ENCODE measurements around the gene MSI2.

DNA sequence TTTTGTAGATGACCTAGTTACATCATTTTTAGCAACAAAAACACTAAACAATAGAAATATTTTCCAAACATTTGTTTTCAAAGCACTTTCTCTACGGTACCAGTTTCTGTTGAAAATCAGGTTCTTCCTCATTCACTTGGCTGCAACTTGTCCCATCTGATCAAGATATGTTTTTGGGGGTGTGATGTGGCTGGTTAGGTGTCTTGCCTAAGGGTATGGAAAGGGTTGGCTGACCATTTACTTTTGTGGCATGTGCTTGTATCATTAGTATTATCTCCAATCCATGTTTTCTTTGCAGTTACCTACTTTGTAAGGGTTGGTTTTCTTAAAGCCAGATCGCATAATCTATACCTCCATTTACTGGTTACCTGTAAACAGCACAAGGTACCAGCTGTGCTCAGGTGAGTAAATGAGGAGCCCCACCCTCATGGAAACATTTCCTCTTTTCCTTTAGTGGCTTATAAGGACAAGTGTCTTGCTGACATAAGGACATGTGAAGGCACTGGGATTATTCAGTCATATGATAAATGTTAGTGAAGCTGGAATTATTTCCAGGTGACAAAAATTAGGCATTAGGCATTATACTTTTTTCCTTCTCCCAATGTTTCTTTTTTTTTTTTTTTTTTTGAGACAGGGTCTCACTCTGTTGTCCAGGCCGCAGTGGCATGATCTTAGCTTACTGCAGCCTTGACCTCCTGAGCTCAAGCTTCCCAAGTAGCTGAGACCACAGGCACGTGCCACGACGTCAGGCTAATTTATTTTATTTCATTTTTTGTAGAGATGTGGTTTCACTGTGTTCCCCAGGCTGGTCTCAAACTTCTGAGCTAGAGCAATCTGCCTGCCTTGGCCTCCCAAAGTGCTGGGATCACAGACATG is 326.8 kb downstream of the MSI2 start:
- TF ChIP-seq, protein P1, sequence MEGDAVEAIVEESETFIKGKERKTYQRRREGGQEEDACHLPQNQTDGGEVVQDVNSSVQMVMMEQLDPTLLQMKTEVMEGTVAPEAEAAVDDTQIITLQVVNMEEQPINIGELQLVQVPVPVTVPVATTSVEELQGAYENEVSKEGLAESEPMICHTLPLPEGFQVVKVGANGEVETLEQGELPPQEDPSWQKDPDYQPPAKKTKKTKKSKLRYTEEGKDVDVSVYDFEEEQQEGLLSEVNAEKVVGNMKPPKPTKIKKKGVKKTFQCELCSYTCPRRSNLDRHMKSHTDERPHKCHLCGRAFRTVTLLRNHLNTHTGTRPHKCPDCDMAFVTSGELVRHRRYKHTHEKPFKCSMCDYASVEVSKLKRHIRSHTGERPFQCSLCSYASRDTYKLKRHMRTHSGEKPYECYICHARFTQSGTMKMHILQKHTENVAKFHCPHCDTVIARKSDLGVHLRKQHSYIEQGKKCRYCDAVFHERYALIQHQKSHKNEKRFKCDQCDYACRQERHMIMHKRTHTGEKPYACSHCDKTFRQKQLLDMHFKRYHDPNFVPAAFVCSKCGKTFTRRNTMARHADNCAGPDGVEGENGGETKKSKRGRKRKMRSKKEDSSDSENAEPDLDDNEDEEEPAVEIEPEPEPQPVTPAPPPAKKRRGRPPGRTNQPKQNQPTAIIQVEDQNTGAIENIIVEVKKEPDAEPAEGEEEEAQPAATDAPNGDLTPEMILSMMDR (IDR thresholded peaks at IDR 0.05; ENCODE audit: low read depth, low read length, poor library complexity, severe bottlenecking): no peak
- TF ChIP-seq EZH2phosphoT487 (IDR thresholded peaks at IDR 0.05; ENCODE audit: borderline replicate concordance, low read length): no peak

Measured in DOHH2 (cell line).